Hepatocyte (in vitro differentiated cells): ENCODE data around the gene SHQ1.

Source experiments
- CTCF ChIP-seq: fragments of 200-600 bp; sonication (generic); IDR thresholded peaks from 2 replicates; pipeline ENCODE4 v1.5.1; 2016; ENCODE audit warnings: antibody characterized with exemption, mild to moderate bottlenecking; ENCODE audit not compliant: poor library complexity
- EZH2phosphoT487 ChIP-seq: fragments of 200-600 bp; sonication (generic); IDR thresholded peaks from one replicate; pipeline ENCODE4 v1.6.1; 2018; ENCODE audit warnings: antibody characterized with exemption, mild to moderate bottlenecking, low read depth, moderate library complexity; ENCODE audit not compliant: unreplicated experiment, severe bottlenecking

DNA sequence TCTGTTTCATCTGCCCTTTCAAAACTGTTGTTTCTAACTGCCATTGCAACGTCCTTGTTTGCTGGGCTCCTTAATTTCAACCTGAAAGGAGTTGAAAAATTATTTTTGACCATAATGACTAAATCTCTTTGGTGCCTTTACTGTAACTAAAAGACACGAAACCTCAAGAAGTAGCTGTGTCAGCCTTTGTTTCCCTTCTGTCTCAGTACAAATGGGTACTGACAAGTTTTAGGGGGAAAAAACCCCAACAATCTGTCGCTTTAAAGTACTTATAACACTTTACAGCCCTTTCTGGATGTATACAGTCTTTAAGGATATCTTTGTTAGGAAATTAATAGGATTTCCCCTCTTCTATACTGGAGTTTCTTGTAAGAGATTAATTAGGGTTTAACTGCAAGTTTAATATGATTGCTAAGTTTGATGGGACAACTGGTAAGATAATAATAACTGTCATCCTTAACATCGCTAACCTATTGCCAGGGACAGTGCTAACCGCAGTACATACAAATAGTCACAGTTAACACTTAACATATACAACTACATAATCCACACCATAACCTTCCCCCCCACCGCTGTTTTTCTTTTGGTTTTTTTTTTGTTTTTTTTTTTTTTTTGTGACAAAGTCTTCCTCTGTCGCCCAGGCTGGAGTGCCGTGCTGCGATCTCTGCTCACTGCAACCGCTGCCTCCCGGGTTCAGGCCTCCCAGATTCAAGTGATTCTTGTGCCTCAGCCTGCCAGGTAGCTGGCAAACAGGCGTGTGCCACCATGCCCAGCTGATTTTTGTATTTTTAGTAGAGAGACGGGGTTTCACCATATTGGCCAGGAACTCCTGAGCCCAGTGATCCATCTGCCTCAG, 41.3 kb upstream of the SHQ1 start:
- TF ChIP-seq EZH2phosphoT487 (no peak), CTCF (no peak)
